GM18517 (cell line): Measurements from ENCODE around the gene SPINK2.

ENCODE experiments used
- ATAC-seq: cut with Tn5 transposase; IDR thresholded peaks from one replicate; pipeline ENCODE4 v1.9.1; 2021; ENCODE audit warnings: mild to moderate bottlenecking, moderate library complexity; ENCODE audit not compliant: unreplicated experiment

Gene SPINK2

GRCh38 chr4:56799824-56800756 is 21.4 kb downstream of the SPINK2 start:
- peak; percentile 93 for ATAC-seq

GRCh38 chr4:56799161-56799759 is 22.2 kb downstream of the SPINK2 start:
- no peak for ATAC-seq

- ATAC-seq = no peak
Measured at GRCh38 chr4:56796211-56796610, 25.3 kb downstream of the SPINK2 start.

- ATAC-seq = peak; percentile 75
Measured at GRCh38 chr4:56791316-56791715, 30.2 kb downstream of the SPINK2 start.

- ATAC-seq = peak; percentile 13
Measured at GRCh38 chr4:56790691-56791091, 30.8 kb downstream of the SPINK2 start.

- ATAC-seq = no peak
Measured at GRCh38 chr4:56788081-56788480, 33.4 kb downstream of the SPINK2 start.

GRCh38 chr4:56787380-56787779 is 34.1 kb downstream of the SPINK2 start:
- no peak for ATAC-seq

- no peak for ATAC-seq
Measured at GRCh38 chr4:56786955-56787354, 34.5 kb downstream of the SPINK2 start.

- ATAC-seq = no peak
Measured at GRCh38 chr4:56783986-56784385, 37.5 kb downstream of the SPINK2 start.

GRCh38 chr4:56782019-56782418 is 39.5 kb downstream of the SPINK2 start:
- no peak for ATAC-seq

GRCh38 chr4:56773346-56773745 is 48.2 kb downstream of the SPINK2 start:
- ATAC-seq = no peak

- no peak for ATAC-seq
Measured at GRCh38 chr4:56772134-56772533, 49.4 kb downstream of the SPINK2 start.

GRCh38 chr4:56768763-56769162 is 52.7 kb downstream of the SPINK2 start:
- ATAC-seq = no peak

- ATAC-seq = no peak
Measured at GRCh38 chr4:56768316-56768715, 53.2 kb downstream of the SPINK2 start.

GRCh38 chr4:56767567-56767966 is 53.9 kb downstream of the SPINK2 start:
- no peak for ATAC-seq

- no peak for ATAC-seq
Measured at GRCh38 chr4:56764775-56765174, 56.7 kb downstream of the SPINK2 start.

GRCh38 chr4:56764223-56764622 is 57.3 kb downstream of the SPINK2 start:
- no peak for ATAC-seq

GRCh38 chr4:56762484-56763250 is 58.8 kb downstream of the SPINK2 start:
- no peak for ATAC-seq

GRCh38 chr4:56760183-56760582 is 61.3 kb downstream of the SPINK2 start:
- no peak for ATAC-seq
